WTC11 (cell line): ENCODE data around the gene MRPL37. TPM values are rescaled to one million over a fixed set of nuclear protein-coding genes. Genes with fewer than 3 reads are reported as not detected.

ENCODE experiments used
- ATAC-seq: fragments of 200-7000 bp; cut with Tn5 transposase; 2 replicates; pipeline ENCODE4 v1.10.0; 2021; ENCODE audit warnings: mild to moderate bottlenecking, moderate library complexity
- CTCF ChIA-PET: fragments of 300-600 bp; sonication (Branson Sonifier 250); formaldehyde crosslinking; loops from one replicate; lab custom pipeline; 2021; ENCODE audit warnings: antibody characterized with exemption; lab: Charles Lee
- POLR2A ChIA-PET: fragments of 350-600 bp; sonication (Branson Sonifier 250); formaldehyde crosslinking; loops from one replicate; lab custom pipeline; 2021; ENCODE audit warnings: antibody characterized with exemption; lab: Charles Lee
- DNase-seq: peaks from one replicate; pipeline ENCODE4 v3.0.0; 2021; ENCODE audit warnings: low spot score
- H3K27ac Mint-ChIP-seq: 2 replicates; pipeline ENCODE4 v1.8.0; 2021; ENCODE audit warnings: mixed read lengths
- H3K27me3 Mint-ChIP-seq: 2 replicates; pipeline ENCODE4 v1.8.0; 2021; ENCODE audit warnings: low read depth, mild to moderate bottlenecking, moderate library complexity, mixed read lengths
- H3K36me3 Mint-ChIP-seq: 2 replicates; pipeline ENCODE4 v1.8.0; 2021; ENCODE audit warnings: mixed read lengths
- H3K4me1 Mint-ChIP-seq: 2 replicates; pipeline ENCODE4 v1.8.0; 2022; ENCODE audit warnings: mixed read lengths
- H3K4me3 Mint-ChIP-seq: 2 replicates; pipeline ENCODE4 v1.8.0; 2021; ENCODE audit warnings: mild to moderate bottlenecking, moderate library complexity, mixed read lengths
- H3K9me3 Mint-ChIP-seq: 2 replicates; pipeline ENCODE4 v1.8.0; 2021; ENCODE audit warnings: mixed read lengths
- CBFB ChIP-seq: sonication (generic); formaldehyde crosslinking; IDR thresholded peaks from 2 replicates; pipeline ENCODE4 v1.8.1; 2022; ENCODE audit warnings: mild to moderate bottlenecking, low read depth, missing genetic modification reagents
- ESRRA ChIP-seq: sonication (generic); formaldehyde crosslinking; IDR thresholded peaks from 2 replicates; pipeline ENCODE4 v1.8.1; 2022; ENCODE audit warnings: mild to moderate bottlenecking, missing genetic modification reagents, borderline replicate concordance
- HMGA2 ChIP-seq: fragments of 250-450 bp; sonication (Bioruptor Pico); IDR thresholded peaks from 2 replicates; pipeline ENCODE4 v1.4.0; 2021; ENCODE audit warnings: mild to moderate bottlenecking, moderate library complexity
- JUN ChIP-seq: sonication (generic); formaldehyde crosslinking; IDR thresholded peaks from 2 replicates; pipeline ENCODE4 v1.8.0; 2023; ENCODE audit warnings: mild to moderate bottlenecking, missing genetic modification reagents
- MYBL2 ChIP-seq: sonication (generic); formaldehyde crosslinking; IDR thresholded peaks from 2 replicates; pipeline ENCODE4 v1.8.1; 2023; ENCODE audit warnings: mild to moderate bottlenecking, moderate library complexity, missing genetic modification reagents
- NFATC4 ChIP-seq: fragments of 250-450 bp; sonication (Bioruptor Pico); IDR thresholded peaks from 2 replicates; pipeline ENCODE4 v1.9.0; 2021; ENCODE audit warnings: mild to moderate bottlenecking
- SOX15 ChIP-seq: fragments of 250-450 bp; sonication (Bioruptor Pico); IDR thresholded peaks from 2 replicates; pipeline ENCODE4 v1.9.0; 2021; ENCODE audit warnings: mild to moderate bottlenecking
- TCF7 ChIP-seq: sonication (generic); formaldehyde crosslinking; IDR thresholded peaks from 2 replicates; pipeline ENCODE4 v1.8.0; 2022; ENCODE audit warnings: mild to moderate bottlenecking, low read depth, missing genetic modification reagents, moderate library complexity
- TP53 ChIP-seq: sonication (generic); formaldehyde crosslinking; IDR thresholded peaks from 2 replicates; pipeline ENCODE4 v1.8.1; 2023; ENCODE audit warnings: mild to moderate bottlenecking, missing genetic modification reagents
- ZBTB21 ChIP-seq: sonication (generic); formaldehyde crosslinking; IDR thresholded peaks from 2 replicates; pipeline ENCODE4 v1.8.1; 2023; ENCODE audit warnings: mild to moderate bottlenecking, missing genetic modification reagents, borderline replicate concordance
- ZNF121 ChIP-seq: sonication (generic); formaldehyde crosslinking; IDR thresholded peaks from 2 replicates; pipeline ENCODE4 v1.8.0; 2023; ENCODE audit warnings: missing genetic modification reagents
- ZNF138 ChIP-seq: sonication (generic); formaldehyde crosslinking; conservative IDR thresholded peaks from 2 replicates; pipeline ENCODE4 v1.8.1; 2022; ENCODE audit warnings: mild to moderate bottlenecking, moderate library complexity, missing genetic modification reagents
- ZNF396 ChIP-seq: fragments of 250-450 bp; sonication (Bioruptor Pico); IDR thresholded peaks from 2 replicates; pipeline ENCODE4 v1.8.0; 2021; ENCODE audit warnings: mild to moderate bottlenecking, moderate library complexity, borderline replicate concordance
- ZNF416 ChIP-seq: fragments of 250-450 bp; sonication (Bioruptor Pico); IDR thresholded peaks from 2 replicates; pipeline ENCODE4 v1.9.0; 2021; ENCODE audit warnings: mild to moderate bottlenecking, inconsistent platforms
- ZNF512 ChIP-seq: sonication (generic); formaldehyde crosslinking; IDR thresholded peaks from 2 replicates; pipeline ENCODE4 v1.8.1; 2022; ENCODE audit warnings: missing genetic modification reagents, borderline replicate concordance
- total RNA-seq: library from RNA; stranded (reverse); gene quantifications from 3 replicates; pipeline ENCODE4 v1.2.3, GENCODE V29; 2021
- TF ChIP-seq, protein P1 (sequence below): fragments of 250-450 bp; sonication (Bioruptor Pico); IDR thresholded peaks from 2 replicates; pipeline ENCODE4 v1.9.0; 2021; ENCODE audit warnings: mild to moderate bottlenecking
- TF ChIP-seq, protein P2 (sequence below): sonication (generic); formaldehyde crosslinking; IDR thresholded peaks from 2 replicates; pipeline ENCODE4 v1.8.1; 2023; ENCODE audit warnings: mild to moderate bottlenecking, missing genetic modification reagents, moderate library complexity

Gene MRPL37
- total RNA-seq, 1 experiment from 2014 or later = 143 TPM

DNA sequence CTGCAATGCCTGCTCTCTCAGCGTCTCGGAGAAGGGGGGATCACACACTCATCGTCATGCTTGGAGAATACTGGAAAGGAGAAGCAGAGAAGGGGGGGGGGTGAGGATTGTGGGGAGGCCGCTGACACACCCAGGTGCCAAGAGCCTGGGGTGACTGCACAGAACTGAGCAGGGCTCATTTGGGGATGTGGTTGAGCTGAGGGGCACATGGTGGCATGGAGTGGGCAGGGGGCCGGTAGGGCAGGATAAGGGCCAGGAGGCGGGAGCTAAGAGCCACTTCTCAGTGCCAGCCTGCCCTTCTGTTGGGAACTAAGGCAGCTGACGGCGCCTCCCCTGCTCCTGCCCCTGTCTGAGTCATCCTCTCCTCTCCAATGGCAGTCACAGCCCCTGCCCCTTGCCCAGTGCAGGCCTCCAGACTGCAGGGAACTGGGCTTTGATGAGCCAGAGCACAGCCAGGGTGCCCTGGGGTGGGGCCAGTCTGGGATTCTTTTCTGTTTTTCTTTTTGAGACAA lies 27.2 kb downstream of the MRPL37 start:
- no peak overlapping the region for H3K4me3 Mint-ChIP-seq
- H3K9me3 Mint-ChIP-seq = no peaks in the 10 kb centered on the region
- CTCF ChIA-PET = interaction anchor here (0.6 to 2.4 kb wide), 13 partner anchors 25 to 273 kb away, joined by 3 to 12 read pairs (median 4); no protein-coding TSS in a partner anchor
- POLR2A ChIA-PET = interaction anchor here (1.1 kb wide), 1 partner anchor 83 kb away, joined by 5 read pairs; no protein-coding TSS in a partner anchor
- peaks cover 21% of the 10 kb centered on the region for H3K36me3 Mint-ChIP-seq
- DNase-seq (no peak), ATAC-seq (no peak)
- H3K4me1 Mint-ChIP-seq = peaks cover 24% of the 10 kb centered on the region
- TF ChIP-seq ZNF121 (CRISPR knock-in tag) (no peak), ZBTB21 (CRISPR knock-in tag) (no peak), TCF7 (CRISPR knock-in tag) (no peak)
- TF ChIP-seq, protein P1, sequence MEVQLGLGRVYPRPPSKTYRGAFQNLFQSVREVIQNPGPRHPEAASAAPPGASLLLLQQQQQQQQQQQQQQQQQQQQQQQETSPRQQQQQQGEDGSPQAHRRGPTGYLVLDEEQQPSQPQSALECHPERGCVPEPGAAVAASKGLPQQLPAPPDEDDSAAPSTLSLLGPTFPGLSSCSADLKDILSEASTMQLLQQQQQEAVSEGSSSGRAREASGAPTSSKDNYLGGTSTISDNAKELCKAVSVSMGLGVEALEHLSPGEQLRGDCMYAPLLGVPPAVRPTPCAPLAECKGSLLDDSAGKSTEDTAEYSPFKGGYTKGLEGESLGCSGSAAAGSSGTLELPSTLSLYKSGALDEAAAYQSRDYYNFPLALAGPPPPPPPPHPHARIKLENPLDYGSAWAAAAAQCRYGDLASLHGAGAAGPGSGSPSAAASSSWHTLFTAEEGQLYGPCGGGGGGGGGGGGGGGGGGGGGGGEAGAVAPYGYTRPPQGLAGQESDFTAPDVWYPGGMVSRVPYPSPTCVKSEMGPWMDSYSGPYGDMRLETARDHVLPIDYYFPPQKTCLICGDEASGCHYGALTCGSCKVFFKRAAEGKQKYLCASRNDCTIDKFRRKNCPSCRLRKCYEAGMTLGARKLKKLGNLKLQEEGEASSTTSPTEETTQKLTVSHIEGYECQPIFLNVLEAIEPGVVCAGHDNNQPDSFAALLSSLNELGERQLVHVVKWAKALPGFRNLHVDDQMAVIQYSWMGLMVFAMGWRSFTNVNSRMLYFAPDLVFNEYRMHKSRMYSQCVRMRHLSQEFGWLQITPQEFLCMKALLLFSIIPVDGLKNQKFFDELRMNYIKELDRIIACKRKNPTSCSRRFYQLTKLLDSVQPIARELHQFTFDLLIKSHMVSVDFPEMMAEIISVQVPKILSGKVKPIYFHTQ (CRISPR knock-in tag) = no peak
- H3K27ac Mint-ChIP-seq = no peak overlapping the region
- H3K27me3 Mint-ChIP-seq = no peaks in the 10 kb centered on the region

GRCh38 chr1:54227891-54228310 lies 27.9 kb downstream of the MRPL37 start:
- peak; percentile 47 for DNase-seq
- no peaks in the 10 kb centered on the region for H3K9me3 Mint-ChIP-seq
- H3K27ac Mint-ChIP-seq = peak overlapping the region; percentile 67
- H3K27me3 Mint-ChIP-seq = no peaks in the 10 kb centered on the region
- peak; percentile 23; the same call in 1 of the 2 replicates for ATAC-seq
- peaks cover 20% of the 10 kb centered on the region for H3K4me1 Mint-ChIP-seq
- peaks cover 26% of the 10 kb centered on the region for H3K36me3 Mint-ChIP-seq
- ChIA-PET POLR2A (interaction anchor here (0.6 to 1.1 kb wide), 2 partner anchors 82 to 86 kb away, joined by 4 to 5 read pairs; no protein-coding TSS in a partner anchor), CTCF (interaction anchor here (0.7 to 2.4 kb wide), 20 partner anchors 24 to 320 kb away, joined by 3 to 12 read pairs (median 4); partner anchors contain the start of gene ACOT11)
- TF ChIP-seq NFATC4 = no peak
- no peak for TF ChIP-seq ZNF396 (CRISPR knock-in tag)
- no peak for TF ChIP-seq MYBL2 (CRISPR knock-in tag)
- TF ChIP-seq, protein P2, sequence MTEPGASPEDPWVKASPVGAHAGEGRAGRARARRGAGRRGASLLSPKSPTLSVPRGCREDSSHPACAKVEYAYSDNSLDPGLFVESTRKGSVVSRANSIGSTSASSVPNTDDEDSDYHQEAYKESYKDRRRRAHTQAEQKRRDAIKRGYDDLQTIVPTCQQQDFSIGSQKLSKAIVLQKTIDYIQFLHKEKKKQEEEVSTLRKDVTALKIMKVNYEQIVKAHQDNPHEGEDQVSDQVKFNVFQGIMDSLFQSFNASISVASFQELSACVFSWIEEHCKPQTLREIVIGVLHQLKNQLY (CRISPR knock-in tag) = no peak
- TF ChIP-seq ZNF138 = no peak
- TF ChIP-seq ESRRA (CRISPR knock-in tag) = no peak
- no peak overlapping the region for H3K4me3 Mint-ChIP-seq

- H3K4me3 Mint-ChIP-seq = no peak overlapping the region
- H3K36me3 Mint-ChIP-seq = peaks cover 28% of the 10 kb centered on the region
Measured at GRCh38 chr1:54228638-54229079, 28.7 kb downstream of the MRPL37 start.

More at GRCh38 chr1:54228638-54229079, 28.7 kb downstream of the MRPL37 start:
- no peak for TF ChIP-seq JUN (CRISPR knock-in tag)
- TF ChIP-seq, protein P1 (CRISPR knock-in tag) = no peak
- no peak for TF ChIP-seq SOX15 (CRISPR knock-in tag)
- TF ChIP-seq ZNF121 (CRISPR knock-in tag) = no peak
- no peak for TF ChIP-seq TP53 (CRISPR knock-in tag)
- no peak for TF ChIP-seq CBFB (CRISPR knock-in tag)
- no peak for TF ChIP-seq ZNF416
- no peak for TF ChIP-seq HMGA2
- no peak for TF ChIP-seq ZNF512 (CRISPR knock-in tag)
- H3K27me3 Mint-ChIP-seq = no peaks in the 10 kb centered on the region
- no peaks in the 10 kb centered on the region for H3K9me3 Mint-ChIP-seq
- ATAC-seq (no peak), DNase-seq (no peak)
- ChIA-PET POLR2A (interaction anchor here (0.6 to 1.2 kb wide), 2 partner anchors 82 to 85 kb away, joined by 3 to 4 read pairs; no protein-coding TSS in a partner anchor), CTCF (interaction anchor here (0.8 to 2.1 kb wide), 16 partner anchors 24 to 320 kb away, joined by 3 to 11 read pairs (median 4); partner anchors contain the start of gene ACOT11)
- peaks cover 19% of the 10 kb centered on the region for H3K4me1 Mint-ChIP-seq
- peak overlapping the region; percentile 67; the same call in 1 of the 2 replicates for H3K27ac Mint-ChIP-seq
